PC-3 (cell line): Measurements from ENCODE around the gene MUCL3.

Source experiments
- EZH2 ChIP-seq: fragments of 300-600 bp; sonication (generic); IDR thresholded peaks from one replicate; pipeline ENCODE4 v1.6.1; 2017; ENCODE audit warnings: antibody characterized with exemption, mild to moderate bottlenecking, low read length; ENCODE audit not compliant: unreplicated experiment
- EZH2phosphoT487 ChIP-seq: fragments of 300-600 bp; sonication (generic); IDR thresholded peaks from 2 replicates; pipeline ENCODE4 v1.6.1; 2018; ENCODE audit warnings: mild to moderate bottlenecking, antibody characterized with exemption, low read length, borderline replicate concordance
- TF ChIP-seq, protein P1 (sequence below): fragments of 300-600 bp; sonication (generic); conservative IDR thresholded peaks from 2 replicates; pipeline ENCODE4 v1.5.1; 2017; ENCODE audit warnings: antibody characterized with exemption, low read depth, mild to moderate bottlenecking, low read length

DNA sequence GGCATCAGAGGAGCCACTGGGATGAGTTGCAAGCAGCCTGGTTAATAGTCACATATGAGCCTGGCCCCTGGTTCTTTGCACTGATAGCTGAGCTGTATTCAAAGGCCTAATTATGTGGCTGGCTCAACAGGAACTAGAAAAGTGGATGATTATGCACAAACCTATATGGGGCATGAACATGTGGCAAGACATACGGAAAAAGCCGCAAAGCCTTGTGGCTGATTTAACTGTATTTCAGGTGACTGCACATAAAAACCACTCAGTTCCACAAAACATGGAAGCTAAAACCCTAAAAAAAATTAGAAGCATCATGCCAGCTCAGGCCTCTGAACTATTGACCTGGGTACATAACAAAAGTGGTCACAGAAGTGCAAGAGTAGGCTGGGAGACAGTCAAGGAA lies 56.5 kb downstream of the MUCL3 start:
- TF ChIP-seq, protein P1, sequence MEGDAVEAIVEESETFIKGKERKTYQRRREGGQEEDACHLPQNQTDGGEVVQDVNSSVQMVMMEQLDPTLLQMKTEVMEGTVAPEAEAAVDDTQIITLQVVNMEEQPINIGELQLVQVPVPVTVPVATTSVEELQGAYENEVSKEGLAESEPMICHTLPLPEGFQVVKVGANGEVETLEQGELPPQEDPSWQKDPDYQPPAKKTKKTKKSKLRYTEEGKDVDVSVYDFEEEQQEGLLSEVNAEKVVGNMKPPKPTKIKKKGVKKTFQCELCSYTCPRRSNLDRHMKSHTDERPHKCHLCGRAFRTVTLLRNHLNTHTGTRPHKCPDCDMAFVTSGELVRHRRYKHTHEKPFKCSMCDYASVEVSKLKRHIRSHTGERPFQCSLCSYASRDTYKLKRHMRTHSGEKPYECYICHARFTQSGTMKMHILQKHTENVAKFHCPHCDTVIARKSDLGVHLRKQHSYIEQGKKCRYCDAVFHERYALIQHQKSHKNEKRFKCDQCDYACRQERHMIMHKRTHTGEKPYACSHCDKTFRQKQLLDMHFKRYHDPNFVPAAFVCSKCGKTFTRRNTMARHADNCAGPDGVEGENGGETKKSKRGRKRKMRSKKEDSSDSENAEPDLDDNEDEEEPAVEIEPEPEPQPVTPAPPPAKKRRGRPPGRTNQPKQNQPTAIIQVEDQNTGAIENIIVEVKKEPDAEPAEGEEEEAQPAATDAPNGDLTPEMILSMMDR, result no peak
- TF ChIP-seq EZH2phosphoT487 (no peak), EZH2 (no peak)
